ENCODE results near the gene CNKSR3. TPM values are rescaled to one million over a fixed set of nuclear protein-coding genes. Genes with fewer than 3 reads are reported as not detected.
"Not testable (repeated sequence)": the region's sequence is repeated elsewhere in the genome, so short reads cannot be mapped to it uniquely, and the experiment has no call there.

The CNKSR3 gene
- not detected for polyA plus RNA-seq (ENCODE audit: low read depth in 6 of 6)

GRCh38 chr6:154510144-154510905 is at the start of gene CNKSR3:
Gene CNKSR3, minus strand, starts transcription at chr6:154510685. Its CDS starts 571 bp downstream, at chr6:154510114.
- peaks cover 4 to 15% (median 6%) of the 10 kb centered on the region in 3 donors for H3K4me1 Mint-ChIP-seq
- H3K9me3 Mint-ChIP-seq: peaks cover 0 to 6% (median 4%) of the 10 kb centered on the region in 7 donors
- peaks cover 45 to 64% (median 57%) of the 10 kb centered on the region in 3 donors for H3K27me3 Mint-ChIP-seq

GRCh38 chr6:154558984-154559383 is 48.5 kb upstream of the CNKSR3 start:
- Mint-ChIP-seq H3K9me3 (peaks cover 0 to 4% (median 0%) of the 10 kb centered on the region in 7 donors), H3K4me3 (no peak overlapping the region), H3K4me1 (no peaks in the 10 kb centered on the region), H3K27me3 (peaks cover 5 to 19% (median 8%) of the 10 kb centered on the region in 3 donors), H3K36me3 (no peaks in the 10 kb centered on the region), H3K27ac (no peak overlapping the region)
- ATAC-seq (ENCODE audit: low read depth in 2 of 2) (no peak), DNase-seq (no peak)

More at GRCh38 chr6:154510144-154510905, at the start of gene CNKSR3:
- no peak within 1 kb of the TSS for H3K27ac Mint-ChIP-seq
- H3K4me3 Mint-ChIP-seq: peak within 1 kb of the TSS in 7 of 8 donors; percentile 51 to 85 (median 72)
- peaks cover 0 to 7% of the 10 kb centered on the region in 2 donors for H3K36me3 Mint-ChIP-seq
- ATAC-seq (ENCODE audit: low read depth in 2 of 2): no peak
- DNase-seq: no peak

- ATAC-seq (ENCODE audit: low read depth in 2 of 2) (no peak), DNase-seq (no peak)
- Mint-ChIP-seq H3K9me3 (peaks cover 0 to 4% (median 0%) of the 10 kb centered on the region in 7 donors), H3K4me1 (no peaks in the 10 kb centered on the region), H3K27ac (no peak overlapping the region), H3K4me3 (no peak overlapping the region), H3K27me3 (peaks cover 5 to 19% (median 8%) of the 10 kb centered on the region in 3 donors), H3K36me3 (no peaks in the 10 kb centered on the region)
Observed at GRCh38 chr6:154558513-154558912, 48.0 kb upstream of the CNKSR3 start.

- DNase-seq (no peak), ATAC-seq (ENCODE audit: low read depth in 2 of 2) (no peak)
- H3K9me3 Mint-ChIP-seq: peaks cover 0 to 2% (median 0%) of the 10 kb centered on the region in 7 donors
- H3K4me3 Mint-ChIP-seq: no peak overlapping the region
- H3K36me3 Mint-ChIP-seq: no peaks in the 10 kb centered on the region
- H3K4me1 Mint-ChIP-seq: no peaks in the 10 kb centered on the region
- peaks cover 0 to 16% (median 0%) of the 10 kb centered on the region in 3 donors for H3K27me3 Mint-ChIP-seq
- no peak overlapping the region for H3K27ac Mint-ChIP-seq
Observed at GRCh38 chr6:154555073-154555677, 44.7 kb upstream of the CNKSR3 start.

GRCh38 chr6:154554491-154554890 is 44.0 kb upstream of the CNKSR3 start:
- no peaks in the 10 kb centered on the region for H3K4me1 Mint-ChIP-seq
- H3K27me3 Mint-ChIP-seq: peaks cover 5 to 9% (median 5%) of the 10 kb centered on the region in 3 donors
- ATAC-seq (ENCODE audit: low read depth in 2 of 2): no peak
- no peak for DNase-seq
- H3K9me3 Mint-ChIP-seq: peaks cover 0 to 2% (median 0%) of the 10 kb centered on the region in 7 donors
- no peak overlapping the region for H3K4me3 Mint-ChIP-seq
- no peaks in the 10 kb centered on the region for H3K36me3 Mint-ChIP-seq
- no peak overlapping the region for H3K27ac Mint-ChIP-seq

- Mint-ChIP-seq H3K27ac (no peak overlapping the region), H3K27me3 (peaks cover 5 to 9% (median 8%) of the 10 kb centered on the region in 3 donors), H3K4me1 (no peaks in the 10 kb centered on the region), H3K9me3 (peaks cover 0 to 2% (median 0%) of the 10 kb centered on the region in 7 donors), H3K4me3 (no peak overlapping the region), H3K36me3 (no peaks in the 10 kb centered on the region)
- no peak for DNase-seq
- ATAC-seq (ENCODE audit: low read depth in 2 of 2): no peak
Observed at GRCh38 chr6:154550779-154551178, 40.3 kb upstream of the CNKSR3 start.

- ATAC-seq (ENCODE audit: low read depth in 2 of 2): no peak
- no peaks in the 10 kb centered on the region for H3K4me1 Mint-ChIP-seq
- DNase-seq: no peak
- no peaks in the 10 kb centered on the region for H3K36me3 Mint-ChIP-seq
- peaks cover 0 to 2% (median 0%) of the 10 kb centered on the region in 7 donors for H3K9me3 Mint-ChIP-seq
- H3K4me3 Mint-ChIP-seq: no peak overlapping the region
- H3K27me3 Mint-ChIP-seq: peaks cover 5 to 9% (median 8%) of the 10 kb centered on the region in 3 donors
- H3K27ac Mint-ChIP-seq: peak overlapping the region in 1 of 6 donors; percentile 34
Observed at GRCh38 chr6:154549179-154549578, 38.7 kb upstream of the CNKSR3 start.

GRCh38 chr6:154548130-154548830 is 37.8 kb upstream of the CNKSR3 start:
- no peak for ATAC-seq (ENCODE audit: low read depth in 2 of 2)
- H3K4me3 Mint-ChIP-seq: no peak overlapping the region
- H3K36me3 Mint-ChIP-seq: no peaks in the 10 kb centered on the region
- H3K27me3 Mint-ChIP-seq: peaks cover 5 to 9% (median 6%) of the 10 kb centered on the region in 3 donors
- no peak overlapping the region for H3K27ac Mint-ChIP-seq
- no peaks in the 10 kb centered on the region for H3K4me1 Mint-ChIP-seq
- no peak for DNase-seq
- H3K9me3 Mint-ChIP-seq: peaks cover 0 to 2% (median 0%) of the 10 kb centered on the region in 7 donors

GRCh38 chr6:154543628-154544027 is 33.1 kb upstream of the CNKSR3 start:
- no peak for DNase-seq
- Mint-ChIP-seq H3K36me3 (no peaks in the 10 kb centered on the region), H3K4me1 (no peaks in the 10 kb centered on the region), H3K4me3 (no peak overlapping the region), H3K9me3 (no peaks in the 10 kb centered on the region), H3K27me3 (no peaks in the 10 kb centered on the region), H3K27ac (no peak overlapping the region)
- ATAC-seq (ENCODE audit: low read depth in 2 of 2): no peak

- no peak for ATAC-seq (ENCODE audit: low read depth in 2 of 2)
- Mint-ChIP-seq H3K9me3 (no peaks in the 10 kb centered on the region), H3K36me3 (no peaks in the 10 kb centered on the region), H3K4me3 (no peak overlapping the region), H3K27me3 (no peaks in the 10 kb centered on the region), H3K27ac (no peak overlapping the region), H3K4me1 (no peaks in the 10 kb centered on the region)
- no peak for DNase-seq
Observed at GRCh38 chr6:154542747-154543146, 32.3 kb upstream of the CNKSR3 start.

- not testable (repeated sequence) for H3K4me3 Mint-ChIP-seq; H3K27ac Mint-ChIP-seq; H3K9me3 Mint-ChIP-seq; H3K4me1 Mint-ChIP-seq; DNase-seq; H3K27me3 Mint-ChIP-seq; ATAC-seq (ENCODE audit: low read depth in 2 of 2); H3K36me3 Mint-ChIP-seq
Observed at GRCh38 chr6:154541837-154542236, 31.4 kb upstream of the CNKSR3 start.

GRCh38 chr6:154539593-154540269 is 29.2 kb upstream of the CNKSR3 start:
- no peaks in the 10 kb centered on the region for H3K36me3 Mint-ChIP-seq
- H3K9me3 Mint-ChIP-seq: no peaks in the 10 kb centered on the region
- no peak overlapping the region for H3K27ac Mint-ChIP-seq
- no peaks in the 10 kb centered on the region for H3K4me1 Mint-ChIP-seq
- no peak for DNase-seq
- no peak overlapping the region for H3K4me3 Mint-ChIP-seq
- H3K27me3 Mint-ChIP-seq: peaks cover 0 to 8% (median 4%) of the 10 kb centered on the region in 3 donors
- ATAC-seq (ENCODE audit: low read depth in 2 of 2): no peak

- no peak overlapping the region for H3K4me3 Mint-ChIP-seq
- no peaks in the 10 kb centered on the region for H3K9me3 Mint-ChIP-seq
- DNase-seq (no peak), ATAC-seq (ENCODE audit: low read depth in 2 of 2) (no peak)
- H3K27me3 Mint-ChIP-seq: peaks cover 0 to 8% (median 4%) of the 10 kb centered on the region in 3 donors
- no peaks in the 10 kb centered on the region for H3K36me3 Mint-ChIP-seq
- H3K4me1 Mint-ChIP-seq: no peaks in the 10 kb centered on the region
- no peak overlapping the region for H3K27ac Mint-ChIP-seq
Observed at GRCh38 chr6:154538640-154539191, 28.2 kb upstream of the CNKSR3 start.
